Choroid plexus epithelial cell (primary cell): Measurements from ENCODE around the gene SRR.

Source experiments
- DNase-seq: peaks from one replicate; pipeline ENCODE4 v3.0.0-alpha.2; 2010; ENCODE audit warnings: low read depth
- H3K4me3 ChIP-seq: 2 replicates; pipeline ENCODE4 v1.5.1; 2011; ENCODE audit warnings: low read depth, mild to moderate bottlenecking, control low read depth, low read length, moderate library complexity
- TF ChIP-seq, protein P1 (sequence below): conservative IDR thresholded peaks from 2 replicates; pipeline ENCODE4 v1.5.1; 2011; ENCODE audit warnings: low read depth, mild to moderate bottlenecking, control low read depth, inconsistent platforms, low read length, moderate library complexity

The SRR gene

DNA sequence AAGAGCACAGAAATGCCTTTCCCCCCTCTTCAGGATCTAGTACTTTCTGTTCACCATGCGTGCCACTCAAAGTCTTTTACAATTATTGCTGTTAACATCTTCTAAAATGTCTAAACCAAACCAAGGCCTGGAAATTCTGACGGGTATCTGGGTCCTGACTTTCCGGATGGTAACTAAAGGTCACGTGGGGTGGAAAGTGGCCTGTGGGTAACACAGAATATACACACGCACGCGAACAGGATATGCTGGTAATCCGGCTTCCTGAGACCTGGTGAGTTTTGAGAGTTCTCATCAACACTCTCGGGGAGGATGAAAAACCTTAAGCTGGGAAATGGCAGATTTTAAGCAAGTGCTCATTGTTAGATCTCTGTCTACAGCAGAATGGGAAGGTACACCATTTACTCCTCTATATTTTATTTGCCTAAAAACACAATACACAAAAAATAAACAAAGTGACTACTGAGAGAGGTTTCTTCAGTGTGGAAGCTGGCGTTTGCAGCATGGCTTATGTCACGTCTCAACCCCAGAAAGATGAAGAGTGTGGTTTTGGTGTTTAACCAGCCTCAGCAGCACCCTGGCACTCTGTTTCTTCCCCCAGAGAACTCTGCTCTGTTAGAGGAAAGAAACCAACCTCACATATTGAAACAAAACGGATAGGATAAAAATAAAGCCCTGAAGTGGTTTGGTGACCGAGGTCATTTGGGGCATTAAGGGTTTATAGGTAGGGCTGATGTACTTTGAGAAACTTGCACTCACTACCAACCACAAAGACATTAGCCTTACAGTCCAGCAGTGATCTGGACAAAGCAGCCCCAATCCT, 37.5 kb upstream of the SRR start:
- no peak overlapping the region for H3K4me3 ChIP-seq
- TF ChIP-seq, protein P1, sequence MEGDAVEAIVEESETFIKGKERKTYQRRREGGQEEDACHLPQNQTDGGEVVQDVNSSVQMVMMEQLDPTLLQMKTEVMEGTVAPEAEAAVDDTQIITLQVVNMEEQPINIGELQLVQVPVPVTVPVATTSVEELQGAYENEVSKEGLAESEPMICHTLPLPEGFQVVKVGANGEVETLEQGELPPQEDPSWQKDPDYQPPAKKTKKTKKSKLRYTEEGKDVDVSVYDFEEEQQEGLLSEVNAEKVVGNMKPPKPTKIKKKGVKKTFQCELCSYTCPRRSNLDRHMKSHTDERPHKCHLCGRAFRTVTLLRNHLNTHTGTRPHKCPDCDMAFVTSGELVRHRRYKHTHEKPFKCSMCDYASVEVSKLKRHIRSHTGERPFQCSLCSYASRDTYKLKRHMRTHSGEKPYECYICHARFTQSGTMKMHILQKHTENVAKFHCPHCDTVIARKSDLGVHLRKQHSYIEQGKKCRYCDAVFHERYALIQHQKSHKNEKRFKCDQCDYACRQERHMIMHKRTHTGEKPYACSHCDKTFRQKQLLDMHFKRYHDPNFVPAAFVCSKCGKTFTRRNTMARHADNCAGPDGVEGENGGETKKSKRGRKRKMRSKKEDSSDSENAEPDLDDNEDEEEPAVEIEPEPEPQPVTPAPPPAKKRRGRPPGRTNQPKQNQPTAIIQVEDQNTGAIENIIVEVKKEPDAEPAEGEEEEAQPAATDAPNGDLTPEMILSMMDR: no peak
- DNase-seq: no peak

DNA sequence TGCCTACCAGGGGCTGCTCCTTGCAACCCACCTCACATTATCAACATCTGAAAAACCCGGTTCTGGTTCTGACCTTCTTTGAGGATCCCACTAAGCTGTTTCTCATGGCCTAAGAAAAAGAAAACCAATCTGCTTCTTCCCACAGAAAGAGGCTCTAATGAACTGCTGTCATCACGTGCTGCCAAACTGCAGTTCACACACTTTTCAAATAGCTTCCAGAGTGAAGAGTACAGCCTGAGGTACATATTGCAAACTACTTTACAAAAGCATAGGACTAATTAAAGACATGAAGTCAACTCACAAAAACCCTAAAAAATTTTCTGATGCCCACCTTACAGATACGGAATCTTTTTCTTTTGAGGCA, 36.9 kb upstream of the SRR start:
- TF ChIP-seq, protein P1: no peak
- no peak overlapping the region for H3K4me3 ChIP-seq
- no peak for DNase-seq

DNA sequence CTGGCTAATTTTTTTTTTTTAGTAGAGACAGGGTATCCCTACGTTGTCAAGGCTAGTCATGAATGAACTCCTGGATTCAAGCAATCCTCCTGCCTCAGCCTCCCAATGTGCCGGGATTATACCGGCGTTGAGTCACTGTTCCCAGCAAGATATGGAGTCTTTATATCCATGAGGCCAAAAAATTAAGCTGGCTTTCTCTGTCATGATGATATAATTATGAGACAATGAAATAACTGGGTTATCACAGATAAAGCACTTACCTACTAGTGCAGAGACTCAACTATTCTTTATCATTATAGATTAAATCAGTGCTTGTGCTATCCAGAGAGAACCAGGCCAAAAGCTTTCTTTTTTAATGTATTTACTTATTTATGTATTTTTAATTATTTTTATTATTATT, 36.4 kb upstream of the SRR start:
- no peak overlapping the region for H3K4me3 ChIP-seq
- no peak for DNase-seq
- TF ChIP-seq, protein P1: no peak

DNA sequence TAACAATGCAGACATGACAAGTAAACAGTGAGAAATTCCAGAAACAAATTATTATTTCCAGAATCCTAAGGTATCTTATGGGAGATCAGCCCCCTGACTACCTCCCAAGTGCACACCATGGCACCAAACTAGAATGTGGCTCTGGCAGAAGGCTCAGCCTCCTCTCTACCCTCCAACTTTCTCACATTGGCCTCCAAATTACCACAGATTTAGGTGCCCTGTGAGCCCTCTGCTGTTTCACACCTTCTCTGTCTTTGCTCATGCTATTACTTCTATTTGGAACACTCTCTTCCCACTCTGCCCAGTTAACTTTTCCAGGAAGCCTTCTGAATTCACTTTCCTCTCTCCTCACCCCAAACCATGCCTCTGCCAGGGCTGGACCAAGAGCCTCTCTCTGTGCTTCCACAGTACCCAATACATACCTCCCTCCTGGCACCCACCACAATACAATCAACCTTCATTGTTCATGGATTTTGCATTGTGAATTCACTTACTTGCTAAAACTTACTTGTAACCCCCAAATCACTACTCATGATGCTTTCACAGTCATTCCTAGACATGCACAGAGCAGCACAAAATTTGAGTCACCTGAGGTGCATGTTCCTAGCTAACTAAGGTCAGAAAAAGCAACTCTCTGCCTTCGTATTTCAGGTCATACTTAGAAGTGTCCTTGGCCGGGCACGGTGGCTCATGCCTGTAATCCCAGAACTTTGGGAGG, 31.6 kb upstream of the SRR start:
- H3K4me3 ChIP-seq: no peak overlapping the region
- TF ChIP-seq, protein P1: no peak
- no peak for DNase-seq

DNA sequence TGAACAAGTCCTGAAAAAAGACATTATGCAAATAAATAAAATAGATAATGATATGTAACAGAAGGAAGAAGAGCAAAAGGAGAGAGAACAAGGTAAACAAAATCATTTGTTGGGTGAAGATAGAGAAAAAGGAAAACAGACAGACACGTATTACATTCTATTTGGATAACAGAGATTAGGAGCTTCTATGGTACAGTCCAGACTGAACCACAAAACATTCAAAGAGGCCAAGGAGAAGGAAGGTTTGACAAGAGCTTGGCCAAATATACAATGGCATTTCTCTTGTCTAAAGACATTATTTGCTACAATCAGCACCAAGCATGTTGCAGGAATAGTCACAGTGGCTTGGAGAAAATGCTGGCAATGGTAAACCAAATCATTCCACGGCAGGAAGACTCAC, 29.3 kb upstream of the SRR start:
- no peak overlapping the region for H3K4me3 ChIP-seq
- no peak for DNase-seq
- TF ChIP-seq, protein P1: no peak

DNA sequence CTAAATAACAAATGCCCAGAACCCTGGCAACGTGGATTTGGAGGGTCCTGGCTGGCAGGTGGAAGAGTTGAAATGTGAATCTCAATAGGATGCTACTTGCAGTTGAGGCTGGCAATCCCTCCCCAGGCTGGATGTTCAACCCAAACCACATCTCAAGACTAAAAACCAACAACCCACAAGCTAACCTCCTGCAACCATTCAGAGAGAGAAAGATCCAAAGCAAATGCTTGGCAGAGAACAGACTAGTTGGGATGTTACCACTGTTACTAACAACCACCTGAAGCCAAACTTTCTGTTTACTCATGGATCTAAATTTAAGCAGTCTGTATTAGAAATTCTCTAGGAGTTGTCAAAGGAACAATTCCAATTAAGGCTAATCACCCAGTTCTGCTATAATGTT, 28.0 kb upstream of the SRR start:
- no peak for DNase-seq
- TF ChIP-seq, protein P1: no peak
- no peak overlapping the region for H3K4me3 ChIP-seq
